Right ventricle myocardium superior (tissue), 1 donor: Measurements from ENCODE around the gene TNFSF10. TPM values are rescaled to one million over a fixed set of nuclear protein-coding genes. Genes with fewer than 3 reads are reported as not detected.

Experiments
- ATAC-seq: fragments of 200-7000 bp; cut with Tn5 transposase; one replicate; pipeline ENCODE4 v1.9.1; 2020; ENCODE audit warnings: mild to moderate bottlenecking; ENCODE audit not compliant: poor library complexity
- DNase-seq: peaks from one replicate; pipeline ENCODE4 v3.0.0-alpha.2; 2020
- intact Hi-C: fragments of 100-400 bp; cut with DNase I; formaldehyde crosslinking; loops from one replicate; pipeline ENCODE4 v1.11.2; 2022
- total RNA-seq: library from RNA; stranded (reverse); fragmentation: NEBNext Ultra II Directional; extraction: Animal tissue kit (Norgen Biotek cat#: 25700); gene quantifications from one replicate; pipeline ENCODE4 v1.2.1, GENCODE V29; 2021
- donor health status: DM: no; HTN: yes; CAD: no; lungs with severe emphysema.

TNFSF10 gene
- total RNA-seq, 1 donor from 2014 or later: 13.7 TPM

DNA sequence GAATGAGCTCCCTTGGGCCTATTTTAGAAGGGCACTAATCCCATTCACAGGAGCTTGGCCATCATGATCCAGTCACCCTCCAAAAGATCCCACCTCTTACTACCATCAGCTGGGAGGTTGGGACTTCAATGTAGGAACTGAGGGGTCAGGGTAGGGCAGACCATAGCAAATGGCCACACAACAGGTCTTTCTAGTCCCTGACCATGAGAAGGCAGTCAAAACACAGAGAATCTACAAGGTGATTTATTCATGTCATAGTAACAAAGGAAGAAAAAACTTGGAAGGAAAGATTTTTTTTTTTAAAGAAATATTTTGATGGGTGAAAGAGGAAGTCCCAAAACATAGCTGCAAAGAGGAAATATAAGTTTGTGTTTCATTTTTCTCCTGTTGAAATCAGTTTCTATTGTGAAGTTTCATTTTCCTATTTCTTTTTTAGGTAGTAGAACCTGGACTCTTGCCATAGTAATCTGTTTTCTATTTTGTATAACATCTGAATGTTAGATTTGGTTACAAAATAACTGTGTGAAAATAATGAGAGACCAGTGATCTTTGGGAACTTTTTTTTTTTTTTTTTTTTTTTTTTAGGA is 23.5 kb upstream of the TNFSF10 start:
- intact Hi-C loops: no loop called here
- no peak for DNase-seq
- ATAC-seq: no peak

DNA sequence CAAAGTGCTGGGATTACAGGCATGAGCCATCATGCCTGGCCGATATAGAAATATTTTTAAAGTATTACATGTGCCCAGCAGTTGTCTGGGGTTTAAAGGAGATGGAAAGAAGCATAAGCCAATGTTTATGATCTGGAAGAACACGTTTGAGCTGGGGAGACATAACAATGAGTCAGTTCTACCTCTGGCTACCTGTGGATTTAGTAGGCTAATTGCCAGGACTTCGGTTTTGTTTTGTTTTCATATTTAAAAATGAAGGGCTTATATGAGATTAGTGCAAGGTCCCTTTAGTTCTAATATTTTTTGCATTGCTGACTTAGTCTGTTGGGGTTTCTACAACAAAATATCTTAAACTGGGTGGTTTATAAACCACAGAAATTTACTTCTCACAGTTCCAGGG is 22.9 kb upstream of the TNFSF10 start:
- ATAC-seq (no peak), DNase-seq (no peak)
- intact Hi-C loops: no loop called here

DNA sequence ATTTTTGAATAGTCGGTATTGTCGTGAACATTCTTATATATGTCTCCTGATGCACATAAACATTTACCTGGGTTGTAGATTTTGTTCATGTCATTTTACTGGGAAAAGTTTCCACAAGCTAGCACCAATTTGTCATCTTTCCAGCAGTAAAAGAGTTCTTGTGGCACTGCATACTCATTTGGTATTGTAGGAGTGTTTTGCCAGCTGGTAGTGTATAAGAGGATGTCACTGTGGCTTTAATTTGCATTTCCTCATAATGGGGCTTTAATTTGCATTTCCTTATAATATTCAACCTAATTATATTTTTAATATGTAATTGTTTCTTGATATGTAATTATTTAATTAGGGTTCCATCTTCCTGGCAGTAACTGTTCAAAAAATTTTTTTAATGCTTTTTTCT is 21.2 kb upstream of the TNFSF10 start:
- intact Hi-C loops: no loop called here
- DNase-seq: no peak
- no peak for ATAC-seq

GRCh38 chr3:172543884-172544283 is 20.7 kb upstream of the TNFSF10 start:
- ATAC-seq (no peak), DNase-seq (no peak)
- intact Hi-C loops: no loop called here

GRCh38 chr3:172543419-172543818 is 20.2 kb upstream of the TNFSF10 start:
- intact Hi-C loops: no loop called here
- no peak for ATAC-seq
- no peak for DNase-seq

DNA sequence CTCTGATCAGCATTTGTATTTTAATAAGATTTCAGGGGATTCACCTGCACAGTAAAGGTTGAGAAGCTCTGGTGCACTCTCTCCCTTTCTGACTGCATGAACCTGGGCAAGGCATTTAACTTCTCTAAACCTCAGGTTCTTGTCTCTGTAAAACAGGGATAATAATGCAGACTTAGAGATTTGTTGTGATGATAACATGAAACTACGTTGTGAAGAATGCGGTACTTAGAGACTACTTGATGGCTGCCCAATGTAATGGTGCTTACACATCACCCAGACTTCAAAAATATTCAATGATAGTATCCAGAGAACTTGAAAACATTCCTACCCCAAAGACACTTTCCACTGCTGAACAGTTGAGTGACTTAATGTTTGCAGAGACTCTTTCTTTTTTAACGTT is 19.8 kb upstream of the TNFSF10 start:
- intact Hi-C loops: no loop called here
- DNase-seq (no peak), ATAC-seq (no peak)

DNA sequence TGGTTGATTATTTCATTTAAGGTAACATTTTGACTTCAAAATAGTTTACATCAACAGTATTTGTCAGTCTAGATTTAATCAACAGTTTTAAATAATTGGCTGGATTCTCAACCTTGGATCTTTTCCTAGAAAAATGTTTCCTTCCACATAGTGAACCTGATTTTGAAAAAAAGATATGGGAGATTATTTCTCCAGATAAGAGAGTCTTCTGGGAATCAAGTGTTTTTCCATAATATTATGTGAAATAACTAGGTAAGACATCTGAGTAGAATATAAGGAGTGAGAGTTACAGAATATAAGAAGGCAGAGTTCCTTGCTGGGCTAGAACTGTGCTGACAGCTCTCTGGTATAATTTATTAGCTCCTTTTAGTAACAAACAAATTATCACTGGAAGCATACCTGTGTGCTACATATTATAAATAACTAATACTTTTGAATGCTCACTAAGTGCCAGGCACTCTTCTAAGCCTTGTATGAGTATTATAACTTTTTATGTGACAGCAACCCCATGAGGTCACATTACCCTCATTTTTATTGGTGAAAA is 18.8 kb upstream of the TNFSF10 start:
- DNase-seq: no peak
- intact Hi-C loops: no loop called here
- no peak for ATAC-seq

DNA sequence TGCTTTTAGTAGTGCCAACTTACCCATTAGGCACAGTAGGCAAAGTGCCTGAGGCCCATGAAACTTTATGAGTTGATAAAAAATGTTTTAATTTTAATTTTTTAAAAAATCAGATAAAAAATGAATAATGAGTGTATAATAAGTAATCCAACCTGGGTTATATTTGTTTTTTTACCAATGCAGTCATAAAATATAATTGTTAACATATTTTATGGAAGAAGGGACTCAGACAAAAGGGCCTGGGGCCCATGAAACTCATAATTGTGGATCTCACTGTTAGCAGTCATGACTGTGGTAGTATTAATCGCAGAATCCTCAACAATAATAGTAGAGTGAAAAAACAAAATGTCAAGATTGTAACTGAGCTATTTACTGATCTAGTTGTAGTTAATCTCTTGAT is 16.8 kb upstream of the TNFSF10 start:
- ATAC-seq: no peak
- no peak for DNase-seq
- intact Hi-C loops: no loop called here

DNA sequence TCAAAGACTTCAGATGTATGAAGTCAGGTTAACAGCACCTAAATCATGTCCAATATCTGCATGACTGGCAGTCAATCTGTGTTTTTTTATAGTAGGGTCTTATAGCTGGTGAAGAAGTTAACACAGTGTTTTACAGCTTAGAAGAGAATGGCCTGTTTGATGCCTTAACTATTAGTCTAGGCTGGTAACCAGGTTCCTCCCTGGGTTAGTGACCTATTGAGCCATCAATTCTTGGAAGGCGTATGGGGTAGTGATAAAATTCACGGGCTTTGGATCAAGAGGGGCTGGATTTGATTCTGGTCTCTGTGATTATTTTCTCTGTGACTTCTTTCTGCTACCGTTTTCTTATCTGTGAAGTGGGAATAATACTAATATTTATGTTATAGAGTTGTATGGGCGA is 16.0 kb upstream of the TNFSF10 start:
- ATAC-seq (no peak), DNase-seq (no peak)
- intact Hi-C loops: no loop called here

DNA sequence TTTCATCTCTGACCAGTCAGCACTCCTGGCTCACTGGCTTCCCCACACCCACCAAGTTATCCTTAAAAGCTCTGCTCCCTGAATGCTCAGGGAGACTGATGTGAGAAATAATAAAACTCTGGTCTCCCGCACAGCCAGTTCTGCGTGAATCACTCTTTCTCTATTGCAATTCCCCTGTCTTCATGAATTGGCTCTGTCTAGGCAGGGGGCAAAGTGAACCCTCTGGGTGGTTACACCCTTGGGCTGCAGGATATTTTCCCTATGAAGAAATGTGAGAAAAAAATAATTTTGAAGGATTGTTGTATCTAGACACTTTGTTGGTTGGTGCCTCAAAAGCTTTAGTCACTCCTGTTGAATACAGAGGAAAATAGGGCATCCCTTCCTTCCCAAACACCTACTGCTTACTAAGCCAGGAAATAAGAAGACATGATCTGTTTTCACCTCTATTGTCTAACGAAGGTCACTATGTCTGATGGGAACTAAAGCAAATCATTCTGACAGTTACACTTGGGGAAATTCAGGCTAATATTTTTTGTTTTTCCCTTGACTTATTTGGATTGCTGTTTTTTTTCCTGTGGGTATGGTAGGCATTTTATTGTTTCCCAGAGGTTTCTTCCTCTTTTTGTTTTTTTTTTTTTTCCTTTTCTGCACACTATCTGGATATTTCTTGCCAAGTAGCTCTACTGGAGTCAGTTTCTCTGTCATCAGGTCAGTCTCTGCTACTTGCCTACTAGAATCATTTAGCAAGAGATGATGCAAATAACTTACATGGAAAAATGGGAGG is 15.3 kb upstream of the TNFSF10 start:
- intact Hi-C loops: no loop called here
- DNase-seq (no peak), ATAC-seq (no peak)

GRCh38 chr3:172537507-172538158 is 14.4 kb upstream of the TNFSF10 start:
- no peak for DNase-seq
- intact Hi-C loops: no loop called here
- ATAC-seq: no peak

- intact Hi-C loops: no loop called here
- no peak for DNase-seq
- ATAC-seq: no peak
Measured at GRCh38 chr3:172536993-172537419, 13.8 kb upstream of the TNFSF10 start.

DNA sequence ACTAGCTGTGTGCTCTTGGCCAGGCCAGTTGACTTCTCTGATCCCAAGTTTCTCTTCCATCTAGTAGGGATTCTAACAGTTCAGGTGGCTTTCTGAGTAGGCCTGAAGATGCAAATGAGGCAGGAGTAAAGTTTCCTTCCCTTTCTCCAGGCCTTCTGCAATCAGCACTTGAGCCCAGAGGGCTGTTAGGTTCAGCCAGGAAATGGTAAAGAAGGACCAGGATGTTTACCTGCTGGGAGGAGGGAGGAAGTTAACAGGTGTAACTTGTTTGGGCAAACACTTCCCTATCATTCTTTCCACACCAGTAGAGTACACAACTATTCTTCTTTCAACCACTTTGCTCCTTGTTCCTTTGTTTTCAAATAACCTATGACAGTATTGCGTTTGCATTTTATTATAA is 13.3 kb upstream of the TNFSF10 start:
- intact Hi-C loops: no loop called here
- DNase-seq (no peak), ATAC-seq (no peak)

DNA sequence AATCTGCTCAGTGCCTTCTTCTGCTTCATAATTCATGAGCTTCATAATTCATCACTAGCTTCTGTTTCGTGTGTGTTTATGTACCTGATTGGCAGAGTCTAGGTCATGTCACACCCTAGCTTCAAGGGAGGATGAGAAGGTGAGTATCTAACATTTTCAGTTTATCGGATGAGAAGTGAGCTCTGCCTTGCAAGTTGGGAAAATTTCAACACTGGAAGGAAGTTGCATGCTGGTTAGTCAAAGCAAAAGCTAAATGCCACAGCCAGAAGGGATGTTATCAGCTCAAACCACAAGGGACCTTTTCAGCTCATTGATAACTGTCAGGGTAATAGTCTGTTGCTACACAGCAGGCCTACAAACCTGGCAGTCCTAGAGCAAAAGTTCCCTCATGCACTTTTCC is 7.3 kb upstream of the TNFSF10 start:
- intact Hi-C loops: no loop called here
- DNase-seq (no peak), ATAC-seq (no peak)

DNA sequence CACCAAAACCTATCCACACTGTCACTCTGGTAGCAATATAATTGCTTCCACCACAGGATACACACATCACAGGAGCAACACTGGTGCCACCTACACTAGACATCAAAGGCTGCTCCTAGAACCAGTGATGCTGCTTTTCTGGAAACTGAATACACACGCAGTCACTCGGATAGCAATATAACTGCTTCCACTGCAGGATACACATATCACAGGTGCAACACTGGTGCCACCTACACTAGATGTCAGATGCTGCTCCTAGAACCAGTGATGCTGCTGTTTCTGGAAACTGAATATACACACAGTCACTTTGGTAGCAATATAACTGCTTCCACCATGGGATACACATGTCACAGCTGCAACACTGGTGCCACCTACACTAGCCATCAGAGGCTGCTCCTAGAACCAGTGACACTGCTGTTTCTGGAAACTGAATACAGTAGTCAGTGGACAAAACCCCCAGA is 6.9 kb upstream of the TNFSF10 start:
- ATAC-seq (no peak), DNase-seq (no peak)
- intact Hi-C loops: no loop called here

- intact Hi-C loops: no loop called here
- ATAC-seq (no peak), DNase-seq (no peak)
Measured at GRCh38 chr3:172528677-172529076, 5.4 kb upstream of the TNFSF10 start.

DNA sequence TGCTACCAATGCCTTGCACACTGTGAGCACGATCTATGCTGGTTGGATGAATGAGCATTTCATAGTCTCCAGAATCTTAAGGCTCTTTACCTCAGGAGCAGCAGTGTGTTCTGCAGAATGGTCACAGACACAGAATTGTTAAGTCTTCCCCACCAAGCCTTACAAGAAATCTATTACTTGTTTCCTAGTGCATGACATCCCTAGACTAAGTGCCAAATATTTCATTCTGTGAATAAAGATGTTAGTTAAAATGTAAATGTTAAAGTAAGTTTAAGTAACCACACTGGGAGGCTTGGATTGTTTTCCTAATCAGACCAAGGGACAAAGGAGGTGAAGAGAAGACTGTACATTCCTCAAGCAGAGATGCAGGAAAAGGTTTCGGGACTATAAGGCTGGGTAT is 4.1 kb upstream of the TNFSF10 start:
- ATAC-seq (no peak), DNase-seq (no peak)
- intact Hi-C loops: no loop called here

DNA sequence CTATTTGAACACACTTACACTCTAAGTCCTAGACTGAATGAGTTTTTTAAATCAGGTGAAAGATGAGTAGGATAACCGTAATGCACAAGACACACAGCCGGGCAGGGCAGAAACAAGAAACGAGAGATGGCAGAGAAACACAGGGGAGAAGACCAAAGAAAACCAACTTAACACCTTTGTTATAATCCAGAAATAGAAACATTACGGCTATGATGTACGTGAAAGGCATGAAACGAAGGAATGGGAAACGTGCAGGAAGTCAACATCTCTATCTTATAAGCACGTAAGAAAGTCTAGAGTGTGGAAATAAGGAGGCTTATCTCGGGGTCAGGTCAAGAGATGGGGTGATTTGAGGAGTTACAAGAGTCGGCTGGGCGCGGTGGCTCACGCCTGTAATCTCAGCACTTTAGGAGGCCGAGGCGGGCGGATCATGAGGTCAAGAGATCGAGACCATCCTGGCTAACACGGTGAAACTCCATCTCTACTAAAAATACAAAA is 1.9 kb upstream of the TNFSF10 start:
- intact Hi-C loops: no loop called here
- ATAC-seq: no peak
- no peak for DNase-seq

GRCh38 chr3:172524611-172525010 is 1.4 kb upstream of the TNFSF10 start:
- intact Hi-C loops: no loop called here
- ATAC-seq: no peak
- no peak for DNase-seq
